A549 (cell line): ENCODE measurements around the gene NAV3. TPM values are rescaled to one million over a fixed set of nuclear protein-coding genes. Genes with fewer than 3 reads are reported as not detected.

ENCODE experiments used
- ATAC-seq, 2 experiments: fragments of 200-7000 bp in 1 of 2; fragments of >200 bp in 1 of 2; cut with Nextera tagmentation in 1 of 2; cut with Tn5 transposase in 1 of 2; 3 replicates each; pipeline versions ENCODE4 v1.8.0 to v1.9.1; 2018 to 2020; ENCODE audit warnings: mild to moderate bottlenecking in 1 of 2, moderate library complexity in 1 of 2
- CTCF ChIA-PET: fragments of 300-600 bp; sonication (Branson Sonifier 250); formaldehyde crosslinking; extraction: SDS; loops from one replicate; lab custom pipeline; 2021; ENCODE audit warnings: antibody characterized with exemption, inconsistent platforms; lab: Yijun Ruan, JAX
- POLR2A ChIA-PET: fragments of 350-600 bp; formaldehyde crosslinking; extraction: SDS; loops from one replicate; lab custom pipeline; 2021; ENCODE audit warnings: antibody characterized with exemption, inconsistent platforms; lab: Yijun Ruan, JAX
- DNase-seq, 2 experiments: peaks; one replicate each; pipeline versions ENCODE4 v3.0.0 to v3.0.0-alpha.2; 2011 to 2016; ENCODE audit warnings: low read depth in 1 of 2, low spot score in 1 of 2
- FAIRE-seq: peaks from 2 replicates; lab custom pipeline; 2011; peaks lifted over from hg19 to GRCh38; lab: Jason Lieb, UNC
- H3K27ac ChIP-seq, 2 experiments: fragments of >200 bp; sonication (Bioruptor Twin); formaldehyde crosslinking; 3 replicates each; pipeline ENCODE4 v1.5.1; 2016 to 2017
- H3K4me1 ChIP-seq: fragments of >200 bp; sonication (Bioruptor Twin); formaldehyde crosslinking; 3 replicates; pipeline ENCODE4 v1.6.1; 2016
- H3K4me2 ChIP-seq: fragments of >200 bp; sonication (Bioruptor Twin); formaldehyde crosslinking; 3 replicates; pipeline ENCODE4 v1.6.1; 2016
- H3K4me3 ChIP-seq: fragments of >200 bp; sonication (Bioruptor Twin); formaldehyde crosslinking; 3 replicates; pipeline ENCODE4 v1.5.1; 2016
- H3K9me3 ChIP-seq: fragments of >200 bp; sonication (Bioruptor Twin); formaldehyde crosslinking; 3 replicates; pipeline ENCODE4 v1.6.1; 2016
- BHLHE40 ChIP-seq: IDR thresholded peaks from 2 replicates; pipeline ENCODE4 v1.6.1; 2012; ENCODE audit warnings: low read depth, low read length, inconsistent platforms
- CHD2 ChIP-seq: fragments of 150-350 bp; IDR thresholded peaks from 2 replicates; pipeline ENCODE4 v1.6.1; 2014; ENCODE audit warnings: low read length; ENCODE audit not compliant: partially characterized antibody
- EP300 ChIP-seq, 2 experiments: fragments of >200 bp; sonication (Bioruptor Twin); formaldehyde crosslinking; IDR thresholded peaks; 2 replicates in 1 of 2; 3 replicates in 1 of 2; pipeline ENCODE4 v1.6.1; 2016 to 2017
- FOXS1 ChIP-seq: fragments of 250-450 bp; sonication (Bioruptor Pico); IDR thresholded peaks from 2 replicates; pipeline ENCODE4 v1.5.0; 2020; ENCODE audit warnings: mild to moderate bottlenecking, moderate library complexity
- GATA3 ChIP-seq: IDR thresholded peaks from 2 replicates; pipeline ENCODE4 v1.6.1; 2012; ENCODE audit warnings: borderline replicate concordance
- HEYL ChIP-seq: fragments of 250-450 bp; sonication (Bioruptor Pico); IDR thresholded peaks from 2 replicates; pipeline ENCODE4 v1.8.0; 2021; ENCODE audit warnings: mild to moderate bottlenecking, moderate library complexity
- HOXB5 ChIP-seq: fragments of 250-450 bp; sonication (Bioruptor Pico); IDR thresholded peaks from 2 replicates; pipeline ENCODE4 v1.5.0; 2020; ENCODE audit warnings: mild to moderate bottlenecking, moderate library complexity
- JUN ChIP-seq, 2 experiments: fragments of >200 bp; sonication (Bioruptor Twin); formaldehyde crosslinking; IDR thresholded peaks; 2 replicates in 1 of 2; 3 replicates in 1 of 2; pipeline ENCODE4 v1.6.1; 2016 to 2017
- KDM5A ChIP-seq: fragments of 200-600 bp; sonication (generic); IDR thresholded peaks from 2 replicates; pipeline ENCODE4 v1.6.1; 2016; ENCODE audit warnings: antibody characterized with exemption, mild to moderate bottlenecking
- MYC ChIP-seq: IDR thresholded peaks from 2 replicates; pipeline ENCODE4 v1.6.1; 2012; ENCODE audit warnings: mild to moderate bottlenecking, inconsistent platforms, low read length, improper control_type of control experiment, borderline replicate concordance
- NFE2L2 ChIP-seq: fragments of 150-350 bp; conservative IDR thresholded peaks from 2 replicates; pipeline ENCODE4 v1.6.1; 2014; ENCODE audit warnings: low read length
- PHF8 ChIP-seq: fragments of 200-600 bp; sonication (generic); IDR thresholded peaks from 2 replicates; pipeline ENCODE4 v1.6.1; 2016; ENCODE audit warnings: low read depth, mild to moderate bottlenecking, antibody characterized with exemption, moderate library complexity, borderline replicate concordance
- POLR2A ChIP-seq: IDR thresholded peaks from 2 replicates; pipeline ENCODE4 v1.6.1; 2012; ENCODE audit warnings: mild to moderate bottlenecking, low read length
- RAD21 ChIP-seq, 2 experiments: fragments of >200 bp in 1 of 2; sonication (Bioruptor Twin) in 1 of 2; formaldehyde crosslinking in 1 of 2; IDR thresholded peaks in 1 of 2; conservative IDR thresholded peaks in 1 of 2; 2 replicates in 1 of 2; 3 replicates in 1 of 2; pipeline ENCODE4 v1.6.1; 2012 to 2018; ENCODE audit warnings: inconsistent platforms in 1 of 2
- RCOR1 ChIP-seq: fragments of 150-350 bp; IDR thresholded peaks from 2 replicates; pipeline ENCODE4 v1.6.1; 2014; ENCODE audit warnings: antibody characterized with exemption, low read length, low read depth
- RNF2 ChIP-seq: fragments of 200-600 bp; sonication (generic); IDR thresholded peaks from 2 replicates; pipeline ENCODE4 v1.6.1; 2016; ENCODE audit warnings: low read depth, mild to moderate bottlenecking, antibody characterized with exemption, moderate library complexity, borderline replicate concordance
- SMC3 ChIP-seq: fragments of >200 bp; sonication (Bioruptor Twin); formaldehyde crosslinking; IDR thresholded peaks from 3 replicates; pipeline ENCODE4 v1.6.1; 2018; ENCODE audit warnings: inconsistent platforms
- TP53 ChIP-seq: fragments of 250-450 bp; sonication (Bioruptor Pico); IDR thresholded peaks from 2 replicates; pipeline ENCODE4 v1.5.0; 2021; ENCODE audit warnings: mild to moderate bottlenecking, moderate library complexity
- ZFP36 ChIP-seq: fragments of 450-650 bp; IDR thresholded peaks from 2 replicates; pipeline ENCODE4 v1.6.1; 2014; ENCODE audit warnings: borderline replicate concordance; ENCODE audit not compliant: partially characterized antibody
- ZNF302 ChIP-seq: fragments of 250-450 bp; sonication (Bioruptor Pico); IDR thresholded peaks from 2 replicates; pipeline ENCODE4 v1.9.0; 2021; ENCODE audit warnings: inconsistent platforms, mild to moderate bottlenecking, moderate library complexity
- WGBS: methylation state at CpG from one replicate; pipeline ENCODE4 v1.1.6; 2017; ENCODE audit errors: missing lambda C conversion rate; 5-methylcytosine and 5-hydroxymethylcytosine counted together
- polyA plus RNA-seq, 4 experiments: library from polyadenylated mRNA; depleted of rRNA in 3 of 4; stranded (reverse); fragments of >200 nt; fragmentation: RNase III in 1 of 4; extraction: RNeasy Plus Mini Kit Qiagen cat#74134 plus additional on column Dnase treatment in 1 of 4; gene quantifications; 2 replicates in 3 of 4; 3 replicates in 1 of 4; pipeline ENCODE4 v1.2.3, GENCODE V29; 2011 to 2017
- TF ChIP-seq, protein P1 (sequence below): fragments of >200 bp; sonication (Bioruptor Twin); formaldehyde crosslinking; IDR thresholded peaks from 3 replicates; pipeline ENCODE4 v1.5.1; 2016
- TF ChIP-seq, protein P2 (sequence below): fragments of 150-350 bp; IDR thresholded peaks from 2 replicates; pipeline ENCODE4 v1.6.1; 2014; ENCODE audit warnings: low read depth, mild to moderate bottlenecking, low read length

The NAV3 gene
- polyA plus RNA-seq, 2 of the 4 experiments (the other 2 are of a cell fraction) = 8.6 to 9.7 TPM

DNA sequence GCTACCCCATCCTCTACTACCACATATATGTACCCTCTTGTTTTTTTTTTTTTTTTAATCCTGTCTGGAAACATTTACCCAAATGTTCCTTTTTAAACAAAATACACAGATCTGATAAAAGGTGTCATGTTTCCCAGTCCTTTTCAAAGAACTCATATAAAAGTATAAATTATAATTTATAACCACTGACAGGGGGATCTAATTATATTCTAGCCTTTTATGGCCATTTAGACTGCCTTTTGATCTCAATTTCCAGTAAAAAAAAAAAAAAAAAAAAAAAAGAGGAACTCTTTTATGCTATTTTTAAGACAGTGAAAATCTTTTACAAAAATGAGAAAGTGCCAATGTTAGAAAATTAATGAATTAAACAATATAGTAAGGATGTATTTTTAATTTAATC, 65.0 kb downstream of the NAV3 start:
- FAIRE-seq = no peak
- no peak overlapping the region for H3K4me2 ChIP-seq
- H3K4me3 ChIP-seq = no peak overlapping the region
- no peak for ATAC-seq
- no peak for DNase-seq
- no peak for TF ChIP-seq HEYL (CRISPR knock-in tag)
- TF ChIP-seq RCOR1 = no peak
- no peak for TF ChIP-seq ZFP36
- TF ChIP-seq BHLHE40 = no peak
- no peak for TF ChIP-seq PHF8
- no peak for TF ChIP-seq CHD2
- TF ChIP-seq EP300 (IDR thresholded peaks at IDR 0.05) = no peak
- no peak for TF ChIP-seq RNF2
- no peak for TF ChIP-seq FOXS1 (CRISPR knock-in tag)
- no peak for TF ChIP-seq ZNF302 (CRISPR knock-in tag)
- TF ChIP-seq GATA3 = no peak
- no peak for TF ChIP-seq KDM5A
- TF ChIP-seq, protein P1, sequence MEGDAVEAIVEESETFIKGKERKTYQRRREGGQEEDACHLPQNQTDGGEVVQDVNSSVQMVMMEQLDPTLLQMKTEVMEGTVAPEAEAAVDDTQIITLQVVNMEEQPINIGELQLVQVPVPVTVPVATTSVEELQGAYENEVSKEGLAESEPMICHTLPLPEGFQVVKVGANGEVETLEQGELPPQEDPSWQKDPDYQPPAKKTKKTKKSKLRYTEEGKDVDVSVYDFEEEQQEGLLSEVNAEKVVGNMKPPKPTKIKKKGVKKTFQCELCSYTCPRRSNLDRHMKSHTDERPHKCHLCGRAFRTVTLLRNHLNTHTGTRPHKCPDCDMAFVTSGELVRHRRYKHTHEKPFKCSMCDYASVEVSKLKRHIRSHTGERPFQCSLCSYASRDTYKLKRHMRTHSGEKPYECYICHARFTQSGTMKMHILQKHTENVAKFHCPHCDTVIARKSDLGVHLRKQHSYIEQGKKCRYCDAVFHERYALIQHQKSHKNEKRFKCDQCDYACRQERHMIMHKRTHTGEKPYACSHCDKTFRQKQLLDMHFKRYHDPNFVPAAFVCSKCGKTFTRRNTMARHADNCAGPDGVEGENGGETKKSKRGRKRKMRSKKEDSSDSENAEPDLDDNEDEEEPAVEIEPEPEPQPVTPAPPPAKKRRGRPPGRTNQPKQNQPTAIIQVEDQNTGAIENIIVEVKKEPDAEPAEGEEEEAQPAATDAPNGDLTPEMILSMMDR = no peak
- no peak for TF ChIP-seq POLR2A
- TF ChIP-seq NFE2L2 = no peak
- no peak for TF ChIP-seq HOXB5 (CRISPR knock-in tag)
- TF ChIP-seq MYC = no peak
- TF ChIP-seq SMC3 = no peak
- H3K9me3 ChIP-seq = no peaks in the 10 kb centered on the region
- no peak overlapping the region for H3K27ac ChIP-seq
- H3K4me1 ChIP-seq = peaks cover 29% of the 10 kb centered on the region
- ChIA-PET CTCF (interaction anchor here (2.2 kb wide), 1 partner anchor 30 kb away, joined by 4 read pairs; no protein-coding TSS in a partner anchor), POLR2A (no interaction called here)

DNA sequence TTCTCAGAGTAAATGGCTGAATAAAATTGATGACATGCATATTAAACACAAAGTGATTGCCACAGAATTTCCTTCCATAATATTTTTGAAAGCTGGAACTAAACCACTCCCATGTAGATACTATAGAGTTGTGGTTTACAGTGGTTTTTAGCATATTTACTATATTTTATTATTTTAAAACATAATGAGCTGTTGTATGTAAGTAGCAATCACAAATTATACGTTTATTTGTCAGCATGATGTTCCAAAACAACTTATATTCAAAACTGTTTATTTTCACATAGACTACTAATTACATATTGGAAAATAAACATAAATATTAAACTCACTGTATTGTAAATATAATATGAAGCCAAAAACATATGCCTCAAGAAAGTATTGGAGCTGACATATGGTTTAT, 77.2 kb downstream of the NAV3 start:
- no peak overlapping the region for H3K27ac ChIP-seq
- ATAC-seq = no peak
- H3K4me3 ChIP-seq = no peak overlapping the region
- no peaks in the 10 kb centered on the region for H3K9me3 ChIP-seq
- 22% methylated on average over 1 of the region's 1 CpG for WGBS
- DNase-seq = no peak
- no peak overlapping the region for H3K4me2 ChIP-seq
- peak; percentile 13 for FAIRE-seq
- no peak for TF ChIP-seq PHF8
- TF ChIP-seq TP53 (CRISPR knock-in tag) = no peak
- TF ChIP-seq, all 56 proteins: peak for 0
- ChIA-PET POLR2A (no interaction called here), CTCF (interaction anchor here (1.7 kb wide), 1 partner anchor 17 kb away, joined by 7 read pairs; no protein-coding TSS in a partner anchor)
- no peaks in the 10 kb centered on the region for H3K4me1 ChIP-seq

DNA sequence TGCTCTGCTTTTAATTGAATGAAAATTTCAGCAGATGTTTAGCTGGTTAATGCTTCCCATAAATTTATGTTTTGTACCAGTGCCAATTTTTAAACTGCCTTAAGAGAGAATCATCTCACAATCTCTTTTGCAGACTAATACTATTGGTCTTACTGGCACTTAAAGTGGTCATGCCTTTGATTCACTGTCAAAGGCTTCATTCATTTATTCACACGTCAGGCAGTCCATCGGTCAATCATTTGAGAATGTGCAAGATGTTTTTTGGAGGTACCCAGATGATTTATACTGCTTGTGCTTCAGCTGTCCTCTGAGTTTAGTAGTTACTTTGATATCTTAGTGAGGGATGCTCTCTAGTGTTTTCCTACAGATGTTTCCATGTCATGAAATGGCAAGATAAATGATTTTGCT, 83.4 kb downstream of the NAV3 start:
- H3K9me3 ChIP-seq = no peaks in the 10 kb centered on the region
- H3K4me3 ChIP-seq = no peak overlapping the region
- DNase-seq (peak in 1 of 2 experiments; percentile 5), FAIRE-seq (peak; percentile 46), ATAC-seq (no peak)
- no peak overlapping the region for H3K4me2 ChIP-seq
- no peak overlapping the region for H3K27ac ChIP-seq
- WGBS = 43% methylated on average over 2 of the region's 2 CpGs
- H3K4me1 ChIP-seq = no peaks in the 10 kb centered on the region
- ChIA-PET POLR2A (no interaction called here), CTCF (interaction anchor here (1.5 to 2.3 kb wide), 2 partner anchors 12 to 189 kb away, joined by 4 to 11 read pairs; no protein-coding TSS in a partner anchor)
- TF ChIP-seq RCOR1 = no peak
- TF ChIP-seq RAD21 (conservative IDR thresholded peaks at IDR 0.05 in 1 of 2, IDR thresholded peaks at IDR 0.05 in 1 of 2) = peak in 1 of 2 experiments; percentile 14; a peak in 2 of 5 replicates
- TF ChIP-seq SMC3 = peak; percentile 30; the same call in 1 of the 3 replicates
- TF ChIP-seq, protein P2, sequence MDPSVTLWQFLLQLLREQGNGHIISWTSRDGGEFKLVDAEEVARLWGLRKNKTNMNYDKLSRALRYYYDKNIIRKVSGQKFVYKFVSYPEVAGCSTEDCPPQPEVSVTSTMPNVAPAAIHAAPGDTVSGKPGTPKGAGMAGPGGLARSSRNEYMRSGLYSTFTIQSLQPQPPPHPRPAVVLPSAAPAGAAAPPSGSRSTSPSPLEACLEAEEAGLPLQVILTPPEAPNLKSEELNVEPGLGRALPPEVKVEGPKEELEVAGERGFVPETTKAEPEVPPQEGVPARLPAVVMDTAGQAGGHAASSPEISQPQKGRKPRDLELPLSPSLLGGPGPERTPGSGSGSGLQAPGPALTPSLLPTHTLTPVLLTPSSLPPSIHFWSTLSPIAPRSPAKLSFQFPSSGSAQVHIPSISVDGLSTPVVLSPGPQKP = no peak
- no peak for TF ChIP-seq JUN (IDR thresholded peaks at IDR 0.05)
